Measurements from ENCODE around the gene MRPS27.

The MRPS27 gene

DNA sequence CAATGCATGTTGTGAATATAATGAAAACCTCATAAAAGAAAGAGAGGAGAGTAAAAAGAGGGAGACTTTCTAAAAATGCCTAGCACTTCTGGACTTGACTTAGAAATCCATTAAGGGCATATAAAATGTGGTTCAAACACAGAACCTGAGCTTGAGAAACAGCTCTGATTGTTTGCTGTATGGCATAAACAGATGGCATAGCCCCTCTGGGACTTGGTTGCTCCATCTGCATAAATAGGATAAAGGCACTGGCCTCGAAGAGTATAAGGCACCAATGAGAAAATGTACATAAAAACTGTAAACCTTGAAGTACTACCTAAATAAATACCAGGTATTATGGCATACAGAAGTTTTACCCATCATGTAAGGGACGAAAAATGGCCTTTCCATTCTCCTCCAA, 23.8 kb downstream of the MRPS27 start:
- DNase-seq, result no peak
- in situ Hi-C loops (cut with MboI; ENCODE audit: low pct_unique_long_range_greater_than_20kb, low sequenced_read_pairs), result no loop called here

DNA sequence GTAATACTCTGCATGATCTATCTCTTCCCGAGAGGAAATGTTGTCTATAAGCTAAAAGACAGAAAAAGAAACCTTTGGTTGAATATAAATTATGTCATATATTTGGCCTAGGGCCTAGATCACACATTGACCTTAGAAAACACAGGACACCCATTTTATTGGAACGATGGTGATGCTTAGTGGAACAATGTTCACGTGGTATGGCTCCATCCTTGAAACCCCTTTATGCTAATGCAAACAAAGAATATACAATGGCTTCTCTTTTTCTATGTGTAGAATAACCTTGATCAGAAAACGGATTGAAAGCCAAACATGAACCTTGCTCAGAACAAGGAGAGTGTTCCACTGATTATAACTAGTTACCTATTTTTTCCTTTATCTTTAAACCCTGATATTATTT, 24.5 kb downstream of the MRPS27 start:
- DNase-seq, result no peak
- in situ Hi-C loops (cut with MboI; ENCODE audit: low pct_unique_long_range_greater_than_20kb, low sequenced_read_pairs), result no loop called here

DNA sequence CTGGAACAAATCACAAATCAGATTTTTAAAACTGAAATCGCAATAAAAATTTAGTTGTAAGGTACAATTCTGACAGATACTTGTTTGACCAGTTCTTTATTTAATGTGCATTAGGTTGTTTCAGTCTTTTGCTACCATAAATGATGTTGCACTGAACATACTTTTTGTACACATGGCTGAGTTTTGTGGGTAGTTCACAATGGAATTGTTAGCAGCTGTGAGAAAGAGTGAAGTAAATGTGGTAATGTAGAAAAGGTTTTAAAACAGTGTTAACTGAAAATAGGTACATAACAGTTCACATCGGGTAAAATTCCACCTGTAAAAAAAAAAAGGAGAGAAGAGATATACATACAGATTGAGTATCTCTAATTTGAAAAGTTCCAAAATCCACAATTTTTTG, 25.6 kb downstream of the MRPS27 start:
- in situ Hi-C loops (cut with MboI; ENCODE audit: low pct_unique_long_range_greater_than_20kb, low sequenced_read_pairs), result no loop called here
- DNase-seq, result no peak

DNA sequence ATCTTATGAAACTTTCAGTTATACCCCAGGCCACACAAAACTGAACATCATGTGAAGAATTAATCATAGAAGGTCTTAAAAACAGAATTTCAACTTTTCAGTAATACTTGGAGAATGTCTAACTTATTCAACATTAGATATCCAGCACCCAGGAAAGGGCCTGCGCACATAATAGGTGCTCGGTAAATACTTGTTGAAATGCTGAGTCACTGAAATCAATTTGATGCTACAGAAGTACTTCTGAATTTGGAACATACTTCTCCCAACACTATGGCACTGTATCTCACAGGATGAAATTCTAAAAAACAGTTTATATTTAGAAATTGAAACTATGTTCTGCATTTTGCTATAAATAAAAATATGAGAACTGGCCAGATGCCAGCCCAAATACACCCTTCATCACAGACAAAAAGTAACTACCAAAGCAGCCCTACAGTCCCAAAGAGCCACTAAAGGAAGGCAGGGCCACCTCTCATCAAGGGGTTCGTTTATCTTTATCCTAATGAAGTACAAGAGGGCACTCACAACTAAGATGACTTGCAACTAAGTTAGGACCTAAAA, 26.5 kb downstream of the MRPS27 start:
- DNase-seq, result no peak
- in situ Hi-C loops (cut with MboI; ENCODE audit: low pct_unique_long_range_greater_than_20kb, low sequenced_read_pairs), result no loop called here

DNA sequence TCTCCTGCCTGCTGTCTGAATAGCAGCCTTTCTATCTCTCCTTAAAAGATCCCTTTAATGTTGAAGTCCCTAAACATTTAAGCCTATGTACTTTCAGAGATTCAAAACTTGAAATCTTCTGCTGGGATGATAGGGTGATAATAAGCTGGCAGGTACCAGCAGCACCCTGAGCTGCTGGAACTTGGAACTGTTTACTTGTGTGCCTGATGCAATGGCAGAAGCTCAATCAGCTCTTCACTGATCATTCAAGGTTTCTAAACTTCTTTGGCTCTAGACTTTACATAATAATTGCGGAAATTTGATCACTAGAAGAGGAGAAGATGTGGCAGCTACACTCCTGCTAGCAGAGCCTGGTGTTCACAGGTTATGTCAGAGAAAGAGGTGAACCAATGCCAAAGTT, 27.6 kb downstream of the MRPS27 start:
- DNase-seq, result no peak
- in situ Hi-C loops (cut with MboI; ENCODE audit: low pct_unique_long_range_greater_than_20kb, low sequenced_read_pairs), result no loop called here

DNA sequence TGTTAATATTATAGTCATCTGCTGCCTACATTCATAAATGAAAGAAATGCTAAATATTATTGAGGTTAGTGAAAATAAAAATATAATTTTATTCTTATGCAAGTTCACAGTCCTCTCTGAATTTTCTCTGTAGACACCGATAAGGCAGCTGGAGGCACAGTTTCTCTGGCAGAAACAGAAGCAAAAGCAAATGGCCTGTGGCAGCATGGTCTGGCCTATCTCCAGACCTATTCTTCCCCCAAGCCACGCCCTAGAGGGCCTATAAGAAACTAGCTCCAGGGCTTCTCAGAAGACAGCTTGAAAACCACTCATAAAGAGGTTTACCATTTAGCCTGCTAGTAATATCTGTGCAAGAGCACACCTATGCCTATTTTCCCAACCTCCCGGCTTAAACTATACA, 28.4 kb downstream of the MRPS27 start:
- in situ Hi-C loops (cut with MboI; ENCODE audit: low pct_unique_long_range_greater_than_20kb, low sequenced_read_pairs), result no loop called here
- DNase-seq, result no peak

DNA sequence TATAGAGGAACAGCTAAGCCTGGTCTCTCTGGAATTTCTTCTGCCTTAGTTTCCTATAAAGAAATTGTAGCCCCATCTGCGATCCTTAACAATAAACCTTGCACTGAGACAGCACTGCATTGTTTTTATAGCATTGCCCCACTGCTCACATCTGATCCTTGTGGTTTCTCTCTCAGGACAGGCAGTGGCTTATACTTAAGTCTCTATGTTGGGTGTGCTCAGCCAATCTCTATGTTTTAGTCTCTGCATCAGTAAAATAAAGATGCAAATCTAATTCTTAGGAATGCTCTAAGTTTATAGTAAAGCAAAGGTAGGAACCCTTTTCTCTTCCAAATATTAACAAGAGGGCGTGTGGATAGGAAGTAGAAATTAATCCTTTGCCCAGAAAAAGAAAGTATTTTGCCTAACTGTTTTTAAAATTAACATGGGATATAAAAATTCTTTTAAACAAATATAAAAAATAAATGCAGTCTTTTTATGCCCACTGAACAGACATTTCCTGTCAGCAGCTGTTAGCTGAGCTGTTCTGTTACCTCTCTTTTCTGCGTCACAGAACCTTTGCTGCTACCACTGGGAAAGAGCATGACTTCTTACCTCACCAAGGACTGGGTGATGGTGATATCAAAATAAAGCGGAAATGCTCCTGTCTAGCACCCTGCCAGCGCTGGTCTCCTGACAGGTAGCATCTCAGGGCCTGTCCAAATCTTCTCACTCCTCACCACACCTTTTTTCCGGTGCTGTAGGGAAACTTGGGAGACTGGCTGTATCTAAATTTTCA, 29.5 kb downstream of the MRPS27 start:
- in situ Hi-C loops (cut with MboI; ENCODE audit: low pct_unique_long_range_greater_than_20kb, low sequenced_read_pairs), result no loop called here
- DNase-seq, result no peak

DNA sequence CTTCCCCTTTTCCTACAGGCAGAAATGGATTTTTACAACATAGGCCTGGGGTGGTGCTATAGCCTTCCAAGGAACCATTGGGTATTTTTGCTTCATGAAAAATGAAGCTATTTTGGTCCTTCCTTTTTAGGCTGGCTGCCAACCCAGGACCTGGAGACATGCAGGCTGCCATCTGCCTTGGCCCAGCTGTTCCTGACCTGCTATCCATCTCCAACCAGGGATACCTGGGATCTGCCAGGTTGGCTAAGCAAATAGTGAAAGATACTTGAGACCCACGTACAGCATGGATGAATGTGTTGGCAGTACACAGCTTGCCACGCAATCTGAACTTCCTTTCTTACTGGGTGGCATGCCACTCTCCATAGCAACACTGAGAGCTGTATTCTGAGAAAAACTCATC, 31.1 kb downstream of the MRPS27 start:
- no peak for DNase-seq
- in situ Hi-C loops (cut with MboI; ENCODE audit: low pct_unique_long_range_greater_than_20kb, low sequenced_read_pairs), result no loop called here

DNA sequence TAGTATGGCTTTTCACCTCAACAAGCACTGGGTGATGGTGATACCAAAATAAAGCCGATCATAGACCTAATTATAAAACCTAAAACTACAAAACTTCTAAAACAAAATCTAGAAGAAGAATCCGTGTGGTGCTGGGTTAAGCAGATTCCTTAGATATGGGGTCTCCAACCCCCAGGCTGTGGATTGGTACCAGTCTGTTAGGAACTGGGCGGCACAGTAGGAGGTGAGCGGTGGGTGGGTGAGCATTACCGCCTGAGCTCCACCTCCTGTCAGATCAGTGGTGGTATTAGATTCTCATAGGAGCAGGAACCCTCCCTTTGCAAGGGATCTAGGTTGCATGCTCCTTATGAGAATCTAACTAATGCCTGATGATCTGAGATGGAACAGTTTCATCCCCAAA, 33.2 kb downstream of the MRPS27 start:
- no peak for DNase-seq
- in situ Hi-C loops (cut with MboI; ENCODE audit: low pct_unique_long_range_greater_than_20kb, low sequenced_read_pairs), result no loop called here

DNA sequence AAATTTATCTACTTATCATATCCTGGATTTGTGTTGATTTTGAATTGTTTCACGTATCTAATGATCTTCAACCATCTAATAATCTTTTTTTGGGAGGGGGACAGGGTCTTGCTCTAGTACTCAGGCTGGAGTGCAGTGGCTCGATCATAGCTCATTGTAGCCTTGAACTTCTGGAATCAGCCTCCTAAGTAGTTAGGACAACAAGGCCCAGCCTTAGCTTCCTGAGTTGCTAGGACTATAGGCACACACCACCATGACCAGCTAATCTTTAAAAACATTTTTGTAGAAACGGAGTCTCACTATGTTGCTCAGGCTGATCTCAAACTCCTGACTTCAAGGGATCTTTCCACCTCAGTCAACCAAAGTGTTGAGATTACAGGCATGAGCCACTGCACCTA, 34.6 kb downstream of the MRPS27 start:
- in situ Hi-C loops (cut with MboI; ENCODE audit: low pct_unique_long_range_greater_than_20kb, low sequenced_read_pairs), result no loop called here
- DNase-seq, result no peak

DNA sequence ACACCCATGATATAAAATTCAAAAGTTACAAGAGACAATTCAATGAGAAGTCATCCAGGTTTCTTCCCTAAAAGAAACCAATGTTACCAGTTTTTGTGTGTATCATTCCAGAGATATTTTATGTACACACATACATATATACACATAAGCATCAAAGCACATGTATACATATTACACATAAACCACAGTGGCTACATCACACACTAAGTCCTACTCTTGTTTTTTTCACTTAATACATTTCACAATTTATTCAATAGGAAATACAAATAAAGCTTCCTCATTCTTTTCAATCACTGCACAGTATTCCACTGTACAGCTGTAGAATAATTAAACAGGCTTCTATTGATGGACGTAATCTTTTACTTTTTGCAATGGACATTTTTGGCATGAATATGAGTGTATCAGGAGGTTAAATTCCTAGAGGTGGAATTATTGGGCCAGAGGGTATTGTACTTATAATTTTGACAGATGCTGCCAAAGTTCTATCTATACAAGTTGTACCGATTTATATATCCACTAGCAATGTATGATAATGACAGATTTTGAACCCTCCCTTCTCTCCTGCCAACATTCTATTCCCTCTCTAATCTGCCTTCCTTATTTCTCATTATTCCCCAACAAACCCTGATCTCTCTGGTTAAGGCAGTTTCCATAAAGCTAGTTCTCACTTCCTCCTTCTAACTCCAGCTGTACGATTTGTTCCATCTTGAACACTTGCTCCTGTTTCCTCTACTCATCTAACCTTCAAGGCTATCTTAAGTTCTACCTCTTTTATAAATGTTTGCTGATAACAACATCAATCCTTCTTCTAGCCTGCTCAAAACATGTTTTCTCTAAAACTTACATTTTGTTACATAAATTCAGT, 35.2 kb downstream of the MRPS27 start:
- DNase-seq, result peak; percentile 29
- in situ Hi-C loops (cut with MboI; ENCODE audit: low pct_unique_long_range_greater_than_20kb, low sequenced_read_pairs), result no loop called here

DNA sequence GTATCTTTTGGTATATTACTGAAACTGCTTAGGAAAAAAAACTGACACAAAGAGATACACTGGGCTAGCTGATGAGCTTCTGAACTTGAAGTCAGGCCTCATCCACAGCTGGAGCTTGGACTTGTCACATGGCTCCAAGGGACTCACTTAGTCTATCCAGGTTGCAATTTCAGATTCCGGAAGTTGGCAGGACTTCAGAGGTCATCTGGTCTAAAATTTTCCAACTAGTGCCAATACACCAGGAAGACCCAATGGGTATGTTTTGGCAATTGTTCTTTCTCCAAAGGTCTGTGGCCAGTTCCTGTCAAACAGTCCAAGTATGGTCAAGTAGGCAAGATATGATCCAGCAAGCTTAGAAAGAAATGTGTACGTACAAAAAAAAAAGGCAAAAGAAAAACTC, 36.7 kb downstream of the MRPS27 start:
- no peak for DNase-seq
- in situ Hi-C loops (cut with MboI; ENCODE audit: low pct_unique_long_range_greater_than_20kb, low sequenced_read_pairs), result no loop called here

DNA sequence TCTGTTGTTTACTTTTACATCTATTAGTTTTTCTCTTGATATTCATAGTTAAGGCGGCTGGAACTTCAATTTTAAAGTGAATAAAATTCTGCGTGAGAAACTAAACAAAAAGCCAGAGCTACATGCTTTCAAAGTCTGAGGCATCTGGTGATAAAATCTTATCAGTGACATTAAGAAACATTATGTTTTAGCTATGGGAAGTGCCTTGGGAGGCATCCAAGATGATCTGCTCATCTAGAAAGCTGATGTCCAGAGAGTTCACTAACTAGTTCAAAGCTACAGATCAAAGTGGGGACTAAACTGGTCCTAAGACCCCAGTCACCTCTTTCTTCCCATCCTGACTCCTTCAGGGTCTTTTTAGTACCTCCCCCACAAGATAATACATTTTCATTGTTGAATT, 37.2 kb downstream of the MRPS27 start:
- DNase-seq, result no peak

DNA sequence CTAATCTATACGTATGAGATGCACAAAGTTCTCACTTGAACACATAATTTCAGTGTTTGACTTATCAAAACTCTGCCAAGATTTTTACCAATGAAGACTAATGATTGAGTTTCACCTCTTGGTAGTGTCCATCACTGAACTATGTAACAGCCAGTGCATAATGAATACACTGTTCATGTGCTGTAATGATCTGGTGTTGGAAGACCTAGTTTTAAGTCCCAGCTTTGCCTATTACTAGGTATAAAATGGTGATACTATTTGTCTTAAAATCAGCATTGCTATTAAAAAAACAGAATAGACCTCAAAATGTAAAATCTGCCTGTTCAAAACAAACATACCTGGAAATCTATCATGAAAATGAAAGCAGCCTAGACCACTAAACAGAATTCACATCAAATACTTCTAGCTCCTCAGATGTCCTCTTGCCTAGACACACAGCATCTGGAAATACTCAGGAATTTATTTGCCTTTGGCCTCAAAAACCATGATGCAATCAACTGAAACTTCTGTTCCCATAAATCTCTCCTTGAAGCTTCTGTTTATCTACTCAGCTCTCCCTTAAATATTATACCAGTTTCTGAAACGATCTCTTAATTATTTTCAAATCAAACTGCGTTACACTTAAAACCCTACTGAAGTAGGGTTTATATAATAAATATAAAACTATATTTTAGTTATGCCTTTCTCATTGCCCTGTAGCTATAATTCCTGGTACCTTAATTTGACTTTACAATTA, 38.1 kb downstream of the MRPS27 start:
- DNase-seq, result no peak
- in situ Hi-C loops (cut with MboI; ENCODE audit: low pct_unique_long_range_greater_than_20kb, low sequenced_read_pairs), result no loop called here

More for the DNA sequence above, 37.2 kb downstream of the MRPS27 start:
- in situ Hi-C loops (cut with MboI; ENCODE audit: low pct_unique_long_range_greater_than_20kb, low sequenced_read_pairs), result no loop called here

DNA sequence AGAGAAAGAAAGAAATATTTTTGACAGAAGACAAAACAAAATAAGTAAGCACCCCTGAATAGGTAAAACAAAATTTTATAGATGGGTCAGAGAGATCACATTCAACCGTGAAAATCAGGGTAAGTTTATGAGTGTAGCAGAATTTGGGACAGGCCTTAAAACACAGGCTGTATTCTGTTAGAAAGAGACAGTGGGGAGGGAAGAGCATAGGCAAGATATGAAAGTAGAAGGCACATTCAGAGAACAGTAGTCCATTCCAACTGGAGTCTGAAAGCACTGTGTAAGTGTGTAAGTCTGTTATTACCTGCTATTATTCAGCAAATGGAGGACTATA, 38.6 kb downstream of the MRPS27 start:
- in situ Hi-C loops (cut with MboI; ENCODE audit: low pct_unique_long_range_greater_than_20kb, low sequenced_read_pairs), result no loop called here
- no peak for DNase-seq

DNA sequence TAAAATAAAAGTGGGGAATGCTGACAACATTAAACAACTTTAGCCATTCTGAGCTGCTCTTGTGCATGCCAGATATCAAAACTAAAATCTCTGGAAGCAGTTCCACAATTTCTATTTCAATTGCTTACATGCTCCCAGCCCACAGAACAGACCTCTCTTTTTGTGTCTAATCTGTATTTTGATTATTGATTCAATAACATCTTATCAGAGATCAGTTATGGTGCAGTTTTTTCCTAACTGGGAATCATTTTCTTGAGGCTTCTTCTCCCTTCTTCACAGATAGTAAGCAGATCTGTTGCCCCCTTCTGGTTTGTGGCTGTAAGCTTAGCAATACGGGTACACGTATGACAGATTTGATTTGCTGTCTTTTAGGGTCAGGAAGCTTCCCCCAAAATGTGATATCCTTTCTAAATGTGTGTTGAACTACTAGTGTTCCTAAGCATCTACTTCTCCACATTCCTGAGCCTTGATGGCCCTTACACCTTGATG, 39.4 kb downstream of the MRPS27 start:
- in situ Hi-C loops (cut with MboI; ENCODE audit: low pct_unique_long_range_greater_than_20kb, low sequenced_read_pairs), result no loop called here
- no peak for DNase-seq

DNA sequence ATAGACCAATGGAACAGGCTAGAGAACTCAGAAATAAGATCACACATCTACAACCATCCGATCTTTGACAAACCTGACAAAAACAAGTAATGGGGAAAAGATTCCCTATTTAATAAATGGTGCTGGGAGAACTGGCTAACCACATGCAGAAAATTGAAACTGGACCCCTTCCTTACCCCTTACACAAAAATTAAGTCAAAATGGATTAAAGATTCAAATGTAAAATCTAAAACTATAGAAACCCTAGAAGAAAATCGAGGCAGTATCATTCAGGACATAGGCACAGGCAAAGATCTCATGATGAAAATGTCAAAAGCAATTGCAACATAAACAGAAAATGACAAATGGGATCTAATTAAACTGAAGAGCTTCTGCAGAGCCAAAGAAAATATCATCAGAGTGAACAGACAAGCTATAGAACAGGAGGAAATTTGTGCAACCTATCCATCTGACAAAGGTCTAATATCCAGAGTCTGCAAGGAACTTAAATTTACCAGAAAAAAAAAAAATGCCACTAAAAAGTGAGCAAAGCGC, 43.8 kb downstream of the MRPS27 start:
- in situ Hi-C loops (cut with MboI; ENCODE audit: low pct_unique_long_range_greater_than_20kb, low sequenced_read_pairs), result no loop called here
- no peak for DNase-seq

DNA sequence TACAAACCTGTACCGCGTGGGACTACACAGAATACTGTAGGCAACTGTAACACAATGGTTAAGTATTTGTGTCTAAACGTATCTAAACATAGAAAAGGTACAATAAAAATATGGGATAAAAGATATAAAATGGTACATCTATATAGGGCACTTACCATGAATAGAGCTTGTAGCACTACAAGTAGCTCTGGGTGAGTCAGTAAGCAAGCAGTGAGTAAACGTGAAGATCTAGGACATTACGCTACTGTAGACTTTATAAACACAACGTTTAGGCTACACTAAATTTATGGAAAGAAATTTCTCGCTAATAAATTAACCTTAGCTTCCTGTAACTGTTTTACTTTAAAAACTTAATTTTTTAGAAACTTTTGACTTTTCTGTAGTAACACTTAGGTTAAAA, 46.5 kb downstream of the MRPS27 start:
- in situ Hi-C loops (cut with MboI; ENCODE audit: low pct_unique_long_range_greater_than_20kb, low sequenced_read_pairs), result no loop called here
- no peak for DNase-seq

DNA sequence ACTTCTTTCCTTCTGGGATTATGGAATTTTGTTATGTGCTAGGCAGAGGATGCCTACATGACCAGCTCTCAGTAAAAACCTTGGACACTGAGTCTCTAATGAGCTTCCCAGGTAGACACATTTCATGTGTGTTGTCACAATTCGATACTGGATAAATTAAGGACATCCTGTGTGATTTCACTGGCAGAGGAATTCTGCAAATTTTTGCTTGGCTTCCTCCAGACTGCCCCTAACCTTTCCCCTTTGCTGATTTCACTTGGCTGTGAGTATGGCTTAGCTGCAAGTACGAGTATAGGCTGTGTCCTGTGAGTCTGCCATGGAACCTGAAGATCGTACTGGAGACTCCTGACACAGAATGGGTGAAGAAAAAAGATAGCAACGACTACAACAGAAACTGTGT, 47.6 kb downstream of the MRPS27 start:
- DNase-seq, result no peak
- in situ Hi-C loops (cut with MboI; ENCODE audit: low pct_unique_long_range_greater_than_20kb, low sequenced_read_pairs), result no loop called here

Data from KBM-7 (cell line).